Dermis microvascular lymphatic vessel endothelial cell (primary cell): ENCODE data around the gene PRORP. TPM values are rescaled to one million over a fixed set of nuclear protein-coding genes. Genes with fewer than 3 reads are reported as not detected.
"Not testable (repeated sequence)": the region's sequence is repeated elsewhere in the genome, so short reads cannot be mapped to it uniquely, and the experiment has no call there.

Experiments used
- DNase-seq, 2 donors: peaks; one replicate each; pipeline versions ENCODE4 v3.0.0 to v3.0.0-alpha.2; 2010; ENCODE audit warnings: low read depth in 2 of 2
- total RNA-seq: library from RNA; depleted of rRNA; stranded (reverse); fragments of >200 nt; gene quantifications from 2 replicates; pipeline ENCODE4 v1.2.1, GENCODE V29; 2014

The PRORP gene
- total RNA-seq, 1 donor from 2014 or later: 23.9 TPM

GRCh38 chr14:35134329-35135123, 12.2 kb downstream of the PRORP start:
- no peak for DNase-seq

DNA sequence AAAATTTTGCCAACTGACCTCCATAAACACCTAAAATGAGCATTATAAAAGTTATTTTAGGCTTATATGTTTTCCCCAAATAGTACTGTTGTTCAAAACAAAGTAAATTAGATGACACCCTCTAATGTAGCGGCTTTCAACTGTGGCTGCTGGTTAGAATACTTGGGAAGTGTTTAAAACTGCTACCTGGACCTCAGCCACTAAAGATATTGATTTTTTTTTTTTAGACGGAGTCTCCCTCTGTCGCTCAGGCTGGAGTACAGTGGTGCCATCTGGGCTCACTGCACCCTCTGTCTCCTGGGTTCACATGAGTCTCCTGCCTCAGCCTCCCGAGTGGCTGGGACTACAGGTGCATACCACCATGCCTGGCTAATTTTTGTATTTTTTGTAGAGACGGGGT, 16.2 kb downstream of the PRORP start:
- DNase-seq: no peak

- peak in 1 of 2 donors; percentile 42 for DNase-seq
Measured at GRCh38 chr14:35140718-35141581, 18.6 kb downstream of the PRORP start.

GRCh38 chr14:35144029-35144428, 21.7 kb downstream of the PRORP start:
- no peak for DNase-seq

DNA sequence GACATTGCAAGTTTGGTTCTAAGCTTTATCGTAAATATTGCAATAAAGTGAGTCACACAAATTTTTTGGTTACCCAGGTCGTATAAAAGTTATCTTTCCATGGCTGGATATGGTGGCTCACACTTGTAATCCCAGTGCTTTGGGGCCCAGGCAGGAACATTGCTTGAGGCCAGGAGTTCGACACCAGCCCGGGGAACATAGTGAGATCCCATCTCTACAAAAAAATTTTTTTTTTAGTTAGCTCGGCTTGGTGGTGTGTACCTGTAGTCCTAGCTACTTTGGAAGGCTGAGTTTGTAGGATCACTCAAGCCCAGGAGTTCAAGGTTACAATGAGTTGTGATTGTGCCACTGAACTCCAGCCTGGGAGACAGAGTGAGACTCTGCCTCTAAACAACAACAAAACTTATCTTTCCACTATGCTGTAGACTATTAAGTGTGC, 24.4 kb downstream of the PRORP start:
- no peak for DNase-seq

DNA sequence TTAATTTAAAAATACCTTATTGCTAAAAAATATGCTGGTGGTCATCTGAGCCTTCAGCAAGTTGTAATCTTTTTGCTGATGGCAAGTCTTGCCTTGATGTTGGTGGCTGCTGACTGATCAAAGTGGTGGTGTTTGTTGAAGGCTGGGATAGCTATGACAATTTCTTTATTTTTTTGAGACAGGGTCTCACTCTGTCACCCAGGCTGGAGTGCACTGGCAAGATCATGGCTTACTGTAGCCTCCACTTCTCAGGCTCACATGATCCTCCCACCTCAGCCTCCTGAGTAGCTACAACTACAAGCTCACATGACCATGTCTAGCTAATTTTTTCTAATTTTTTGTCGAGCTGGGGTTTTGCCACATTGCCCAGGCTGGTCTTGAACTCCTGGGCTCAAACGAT, 24.8 kb downstream of the PRORP start:
- no peak for DNase-seq

DNA sequence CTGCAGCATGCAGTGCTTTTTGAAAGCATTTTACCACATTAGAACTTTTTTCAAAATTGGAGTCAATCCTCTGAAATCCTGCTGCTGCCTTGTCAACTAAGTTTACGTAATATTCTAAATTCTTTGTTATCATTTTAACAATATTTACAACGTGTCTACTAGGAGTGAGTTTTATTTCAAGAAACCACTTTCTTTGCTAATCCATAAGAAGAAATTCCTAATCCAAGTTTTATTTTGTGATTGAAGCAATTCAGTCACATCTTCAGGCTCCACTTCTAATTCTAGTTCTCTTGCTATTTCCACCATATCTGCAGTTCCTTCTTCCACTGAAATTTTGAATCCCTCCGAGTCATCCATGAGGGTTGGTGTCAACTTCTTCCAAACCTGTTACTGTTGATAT, 25.4 kb downstream of the PRORP start:
- DNase-seq: no peak

- no peak for DNase-seq
Measured at GRCh38 chr14:35149239-35149638, 26.9 kb downstream of the PRORP start.

- DNase-seq: not testable (repeated sequence)
Measured at GRCh38 chr14:35152531-35152930, 30.2 kb downstream of the PRORP start.

DNA sequence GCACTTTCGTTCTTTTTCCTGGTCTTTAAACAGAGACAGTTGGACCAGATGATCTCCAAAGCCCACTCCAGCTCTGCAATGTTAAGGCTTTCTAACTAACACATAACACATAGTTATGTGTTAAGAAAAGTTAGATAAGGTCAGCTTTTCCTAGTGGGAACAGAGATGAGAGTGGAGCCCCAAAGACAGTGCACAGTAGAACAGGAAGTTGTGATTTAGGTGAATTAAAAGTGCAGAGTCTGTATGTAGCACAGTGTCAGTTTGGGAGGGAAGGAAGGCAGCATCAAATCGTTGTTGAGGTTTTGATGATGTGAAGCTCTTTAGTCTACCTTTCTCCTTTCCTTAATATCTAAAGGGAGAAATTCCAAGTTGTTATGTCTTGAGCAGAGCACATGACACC, 31.7 kb downstream of the PRORP start:
- no peak for DNase-seq

DNA sequence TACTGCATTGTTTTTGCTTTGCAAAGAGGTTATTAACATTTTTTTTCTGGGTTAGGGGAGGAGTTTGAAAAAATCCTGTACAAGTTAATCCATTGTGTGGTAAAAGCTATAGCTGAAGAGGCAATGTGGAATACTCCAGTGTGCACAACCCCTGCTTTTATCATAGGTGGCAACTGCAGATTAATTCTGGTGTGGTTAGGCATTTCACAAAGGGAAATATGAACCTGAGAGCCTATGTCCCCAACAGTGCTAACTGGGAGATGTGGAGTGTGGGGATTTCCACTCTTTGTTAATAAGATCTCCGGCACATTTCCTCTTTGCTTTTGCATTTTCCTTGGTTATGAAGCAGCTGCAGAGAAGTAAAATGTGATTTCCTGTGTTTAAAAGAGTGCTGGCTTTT, 33.6 kb downstream of the PRORP start:
- DNase-seq: peak; percentile 32 to 85

GRCh38 chr14:35158491-35158890, 36.1 kb downstream of the PRORP start:
- no peak for DNase-seq

GRCh38 chr14:35158951-35159653, 36.8 kb downstream of the PRORP start:
- peak in 1 of 2 donors; percentile 19 for DNase-seq

- peak; percentile 61 to 94 for DNase-seq
Measured at GRCh38 chr14:35159742-35160409, 37.5 kb downstream of the PRORP start.

- peak in 1 of 2 donors; percentile 36 for DNase-seq
Measured at GRCh38 chr14:35161231-35161630, 38.9 kb downstream of the PRORP start.

GRCh38 chr14:35163384-35163783, 41.0 kb downstream of the PRORP start:
- no peak for DNase-seq

- DNase-seq: no peak
Measured at GRCh38 chr14:35164849-35165248, 42.5 kb downstream of the PRORP start.

- DNase-seq: no peak
Measured at GRCh38 chr14:35167496-35167895, 45.1 kb downstream of the PRORP start.
